Body of pancreas (tissue), 4 donors: ENCODE data around the gene ZBTB17. TPM values are rescaled to one million over a fixed set of nuclear protein-coding genes. Genes with fewer than 3 reads are reported as not detected.

Source experiments
- ATAC-seq: fragments of 150-250 bp; one replicate; pipeline ENCODE4 v1.9.1; 2016
- DNase-seq, 4 donors: peaks; one replicate each; pipeline ENCODE4 v3.0.0-alpha.2; 2019
- H3K27ac ChIP-seq, 4 donors: fragments of 200-600 bp; sonication (generic); 1 replicate in 3 of 4; 2 replicates in 1 of 4; pipeline versions ENCODE4 v1.5.1 to v1.6.1; 2016 to 2019; ENCODE audit warnings: mild to moderate bottlenecking in 1 of 4, mixed read lengths in 1 of 4, moderate library complexity in 1 of 4
- H3K27me3 ChIP-seq, 2 donors: fragments of 200-600 bp; sonication (generic); one replicate each; pipeline ENCODE4 v1.6.0; 2016; ENCODE audit warnings: mild to moderate bottlenecking in 1 of 2
- H3K36me3 ChIP-seq, 2 donors: fragments of 200-600 bp; sonication (generic); replicated peaks in 1 of 2; 2 replicates each; pipeline ENCODE4 v1.5.1; 2016; ENCODE audit warnings: low read depth in 2 of 2; ENCODE audit not compliant: insufficient read depth in 1 of 2
- H3K4me1 ChIP-seq: fragments of 200-600 bp; sonication (generic); one replicate; pipeline ENCODE4 v1.6.0; 2016
- H3K4me3 ChIP-seq, 2 donors: fragments of 200-600 bp; sonication (generic); 1 replicate in 1 of 2; 2 replicates in 1 of 2; pipeline ENCODE4 v1.5.1; 2016 to 2019
- H3K9me3 ChIP-seq, 3 donors: fragments of 200-600 bp; sonication (generic); 1 replicate in 2 of 3; 2 replicates in 1 of 3; pipeline ENCODE4 v1.5.1; 2016
- CTCF ChIP-seq, 7 experiments: fragments of 450-650 bp in 4 of 7; fragments of 200-600 bp in 3 of 7; sonication (generic) in 3 of 7; IDR thresholded peaks; one replicate each; pipeline ENCODE4 v1.5.1; 2016 to 2019; ENCODE audit warnings: antibody characterized with exemption in 7 of 7
- POLR2A ChIP-seq, 3 donors: fragments of 450-650 bp; IDR thresholded peaks; one replicate each; pipeline ENCODE4 v1.6.1; 2016; ENCODE audit warnings: antibody characterized with exemption in 3 of 3, mild to moderate bottlenecking in 2 of 3
- WGBS, 2 donors: methylation state at CpG; one replicate each; pipeline ENCODE4 v1.1.5; 2017; 5-methylcytosine and 5-hydroxymethylcytosine counted together
- intact Hi-C: fragments of 100-400 bp; cut with DNase I; formaldehyde crosslinking; loops from one replicate; pipeline ENCODE4 v1.15.1; 2023
- total RNA-seq, 2 donors: library from RNA; depleted of rRNA; stranded (reverse); fragments of >200 nt; gene quantifications; one replicate each; pipeline ENCODE4 v1.1.0, GENCODE V29; 2016

ZBTB17 gene
- total RNA-seq, 2 donors from 2014 or later = 28.8 to 73.2 TPM

- H3K4me3 ChIP-seq = no peak overlapping the region
- H3K27ac ChIP-seq = no peak overlapping the region
- peaks cover 24% of the 10 kb centered on the region for H3K4me1 ChIP-seq
- ATAC-seq = no peak
- no peaks in the 10 kb centered on the region for H3K36me3 ChIP-seq
- TF ChIP-seq CTCF (IDR thresholded peaks at IDR 0.05) (no peak), POLR2A (IDR thresholded peaks at IDR 0.05) (no peak)
- H3K27me3 ChIP-seq = no peaks in the 10 kb centered on the region
- DNase-seq = no peak
- intact Hi-C loops = no loop called here
- no peaks in the 10 kb centered on the region for H3K9me3 ChIP-seq
These were observed 12.4 kb downstream of the ZBTB17 start for GRCh38 chr1:15963363-15963967.

GRCh38 chr1:15962671-15963362, 13.1 kb downstream of the ZBTB17 start:
- Histone ChIP-seq H3K27me3 (no peaks in the 10 kb centered on the region), H3K4me1 (peaks cover 28% of the 10 kb centered on the region), H3K27ac (no peak overlapping the region), H3K36me3 (no peaks in the 10 kb centered on the region), H3K9me3 (no peaks in the 10 kb centered on the region), H3K4me3 (no peak overlapping the region)
- intact Hi-C loops = no loop called here
- DNase-seq (no peak), ATAC-seq (no peak)
- TF ChIP-seq POLR2A (IDR thresholded peaks at IDR 0.05) = no peak
- no peak for TF ChIP-seq CTCF (IDR thresholded peaks at IDR 0.05)
- 84 to 87% methylated on average over 8 of the region's 8 CpGs for WGBS, 2 donors

- intact Hi-C loops = no loop called here
- peaks cover 28% of the 10 kb centered on the region for H3K4me1 ChIP-seq
- no peak overlapping the region for H3K27ac ChIP-seq
- H3K4me3 ChIP-seq = no peak overlapping the region
- no peaks in the 10 kb centered on the region for H3K27me3 ChIP-seq
- no peak for TF ChIP-seq CTCF (IDR thresholded peaks at IDR 0.05)
- TF ChIP-seq POLR2A (IDR thresholded peaks at IDR 0.05) = no peak
- no peak for ATAC-seq
- no peaks in the 10 kb centered on the region for H3K9me3 ChIP-seq
- no peaks in the 10 kb centered on the region for H3K36me3 ChIP-seq
- 88% methylated on average over 6 of the region's 6 CpGs for WGBS, 2 donors
- DNase-seq = no peak
These were observed 13.7 kb downstream of the ZBTB17 start for GRCh38 chr1:15962176-15962575.

GRCh38 chr1:15961492-15961891, 14.4 kb downstream of the ZBTB17 start:
- DNase-seq (no peak), ATAC-seq (no peak)
- H3K9me3 ChIP-seq = no peaks in the 10 kb centered on the region
- WGBS, 2 donors = 83 to 89% methylated on average over 11 of the region's 11 CpGs
- intact Hi-C loops = no loop called here
- TF ChIP-seq CTCF (IDR thresholded peaks at IDR 0.05) = no peak
- H3K4me1 ChIP-seq = peaks cover 26% of the 10 kb centered on the region
- H3K36me3 ChIP-seq = no peaks in the 10 kb centered on the region
- H3K27me3 ChIP-seq = no peaks in the 10 kb centered on the region
- H3K27ac ChIP-seq = no peak overlapping the region
- H3K4me3 ChIP-seq = no peak overlapping the region

GRCh38 chr1:15960808-15961207, 15.1 kb downstream of the ZBTB17 start:
- no peak overlapping the region for H3K27ac ChIP-seq
- no peak for TF ChIP-seq POLR2A (IDR thresholded peaks at IDR 0.05)
- no peak for TF ChIP-seq CTCF (IDR thresholded peaks at IDR 0.05)
- no peaks in the 10 kb centered on the region for H3K27me3 ChIP-seq
- DNase-seq = no peak
- WGBS, 2 donors = 90 to 91% methylated on average over 5 of the region's 5 CpGs
- no peaks in the 10 kb centered on the region for H3K9me3 ChIP-seq
- H3K4me1 ChIP-seq = peaks cover 19% of the 10 kb centered on the region
- no peak overlapping the region for H3K4me3 ChIP-seq
- H3K36me3 ChIP-seq = no peaks in the 10 kb centered on the region
- no peak for ATAC-seq
- intact Hi-C loops = no loop called here
